GM12878 (cell line): ENCODE measurements around the gene STX8. TPM values are rescaled to one million over a fixed set of nuclear protein-coding genes. Genes with fewer than 3 reads are reported as not detected.

ENCODE experiments used
- ATAC-seq: fragments of 200-7000 bp; cut with Tn5 transposase; 3 replicates; pipeline ENCODE4 v1.9.1; 2020; ENCODE audit warnings: mild to moderate bottlenecking, moderate library complexity
- BruUV-seq: library from RNA; stranded (reverse); fragments of 400-500 nt; replicated peaks from 2 replicates; lab custom pipeline; 2021; lab: Mats Ljungman, UMichigan
- CTCF ChIA-PET: fragments of 300-600 bp; sonication (Branson Sonifier 250); formaldehyde crosslinking; extraction: SDS; loops from one replicate; lab custom pipeline; 2021; ENCODE audit warnings: inconsistent platforms; lab: Yijun Ruan, JAX
- POLR2A ChIA-PET: fragments of 350-600 bp; formaldehyde crosslinking; extraction: SDS; loops from one replicate; lab custom pipeline; 2021; ENCODE audit warnings: inconsistent platforms; lab: Charles Lee
- RAD21 ChIA-PET: fragments of 300-600 bp; sonication (Branson Sonifier 250); formaldehyde crosslinking; loops from one replicate; lab custom pipeline; 2023; ENCODE audit warnings: antibody characterized with exemption; ENCODE audit not compliant: unreplicated experiment; lab: Charles Lee
- SMC1A ChIA-PET: fragments of 300-600 bp; sonication (Branson Sonifier 250); formaldehyde crosslinking; loops from one replicate; lab custom pipeline; 2023; ENCODE audit not compliant: unreplicated experiment, uncharacterized antibody; lab: Charles Lee
- DNase-seq: peaks from one replicate; pipeline ENCODE4 v3.0.0-alpha.2; 2011; ENCODE audit warnings: low read depth, low spot score
- FAIRE-seq: peaks from 3 replicates; lab custom pipeline; 2011; peaks lifted over from hg19 to GRCh38; lab: Jason Lieb, UNC
- H2AFZ ChIP-seq: 2 replicates; pipeline ENCODE4 v1.6.0; 2011; ENCODE audit warnings: low read depth, low read length, control low read depth; ENCODE audit not compliant: control insufficient read depth
- H3K27ac ChIP-seq: 2 replicates; pipeline ENCODE4 v1.5.1; 2011; ENCODE audit warnings: control low read depth; ENCODE audit not compliant: control insufficient read depth, insufficient read depth
- H3K27me3 ChIP-seq, 2 experiments: replicated peaks in 1 of 2; 2 replicates each; pipeline versions ENCODE4 v1.6.0 to v1.6.1; 2011; ENCODE audit warnings: low read length in 1 of 2; ENCODE audit not compliant: control insufficient read depth in 2 of 2, insufficient read depth in 2 of 2
- H3K36me3 ChIP-seq, 2 experiments: 2 replicates each; pipeline ENCODE4 v1.5.1; 2011; ENCODE audit warnings: low read length in 1 of 2; ENCODE audit not compliant: control insufficient read depth in 2 of 2, insufficient read depth in 2 of 2
- H3K4me1 ChIP-seq: 2 replicates; pipeline ENCODE4 v1.6.1; 2011; ENCODE audit warnings: mild to moderate bottlenecking, low read length, moderate library complexity, mixed read lengths; ENCODE audit not compliant: control insufficient read depth, insufficient read depth
- H3K4me2 ChIP-seq: 2 replicates; pipeline ENCODE4 v1.6.0; 2011; ENCODE audit warnings: control low read depth; ENCODE audit not compliant: control insufficient read depth, insufficient read depth
- H3K4me3 ChIP-seq: fragments of 200-600 bp; sonication (generic); 2 replicates; pipeline ENCODE4 v1.5.1; 2016
- H3K79me2 ChIP-seq: 2 replicates; pipeline ENCODE4 v1.6.0; 2011; ENCODE audit warnings: low read length; ENCODE audit not compliant: control insufficient read depth, insufficient read depth
- H3K9ac ChIP-seq: 2 replicates; pipeline ENCODE4 v1.8.0; 2011; ENCODE audit warnings: low read length, control low read depth, mixed read lengths; ENCODE audit not compliant: control insufficient read depth, insufficient read depth
- H3K9me3 ChIP-seq: replicated peaks from 3 replicates; pipeline ENCODE4 v1.5.1; 2011; ENCODE audit warnings: mild to moderate bottlenecking, low read length; ENCODE audit not compliant: control insufficient read depth, insufficient read depth
- H4K20me1 ChIP-seq: 2 replicates; pipeline ENCODE4 v1.6.0; 2011; ENCODE audit not compliant: control insufficient read depth, insufficient read depth
- ATF7 ChIP-seq: fragments of 450-650 bp; IDR thresholded peaks from 2 replicates; pipeline ENCODE4 v1.6.1; 2016; ENCODE audit warnings: low read depth, mild to moderate bottlenecking
- ETV6 ChIP-seq, 2 experiments: fragments of 450-650 bp in 1 of 2; IDR thresholded peaks in 1 of 2; conservative IDR thresholded peaks in 1 of 2; 2 replicates each; pipeline ENCODE4 v1.6.1; 2014; ENCODE audit warnings: antibody characterized with exemption in 1 of 2, borderline replicate concordance in 1 of 2, low read depth in 1 of 2, mild to moderate bottlenecking in 1 of 2, moderate library complexity in 1 of 2
- HDGF ChIP-seq: fragments of 450-650 bp; IDR thresholded peaks from 2 replicates; pipeline ENCODE4 v1.6.1; 2016; ENCODE audit warnings: antibody characterized with exemption
- IKZF1 ChIP-seq: fragments of 450-650 bp; conservative IDR thresholded peaks from 2 replicates; pipeline ENCODE4 v1.6.1; 2017; ENCODE audit warnings: antibody characterized with exemption, mild to moderate bottlenecking
- IKZF2 ChIP-seq, 2 experiments: fragments of 450-650 bp; IDR thresholded peaks; 2 replicates each; pipeline ENCODE4 v1.6.1; 2017; ENCODE audit warnings: mild to moderate bottlenecking in 2 of 2, moderate library complexity in 2 of 2
- MEF2A ChIP-seq: IDR thresholded peaks from 2 replicates; pipeline ENCODE4 v1.6.1; 2011; ENCODE audit warnings: low read depth, mild to moderate bottlenecking, low read length, moderate library complexity; ENCODE audit not compliant: insufficient read depth
- MEF2B ChIP-seq: fragments of 450-650 bp; IDR thresholded peaks from 2 replicates; pipeline ENCODE4 v1.6.1; 2018; ENCODE audit warnings: mild to moderate bottlenecking, moderate library complexity; ENCODE audit not compliant: partially characterized antibody, poor library complexity, severe bottlenecking
- MTA2 ChIP-seq: fragments of 450-650 bp; IDR thresholded peaks from 2 replicates; pipeline ENCODE4 v1.6.1; 2016; ENCODE audit warnings: low read depth, mild to moderate bottlenecking, moderate library complexity
- NBN ChIP-seq: fragments of 450-650 bp; IDR thresholded peaks from 2 replicates; pipeline ENCODE4 v1.6.1; 2016
- NR2C1 ChIP-seq: fragments of 450-650 bp; IDR thresholded peaks from 2 replicates; pipeline ENCODE4 v1.6.1; 2017; ENCODE audit warnings: antibody characterized with exemption, mild to moderate bottlenecking, moderate library complexity
- NR2F1 ChIP-seq: fragments of 450-650 bp; conservative IDR thresholded peaks from 2 replicates; pipeline ENCODE4 v1.6.1; 2017; ENCODE audit warnings: mild to moderate bottlenecking
- PAX5 ChIP-seq: IDR thresholded peaks from 2 replicates; pipeline ENCODE4 v1.6.1; 2011; ENCODE audit warnings: low read depth, low read length, borderline replicate concordance
- POLR2AphosphoS2 ChIP-seq: IDR thresholded peaks from 2 replicates; pipeline ENCODE4 v1.6.1; 2011; ENCODE audit warnings: low read depth, mild to moderate bottlenecking, low read length, improper control_type of control experiment, moderate library complexity
- POU2F2 ChIP-seq: IDR thresholded peaks from 3 replicates; pipeline ENCODE4 v1.6.1; 2011; ENCODE audit warnings: low read depth, mild to moderate bottlenecking, low read length, borderline replicate concordance
- RAD51 ChIP-seq: fragments of 450-650 bp; IDR thresholded peaks from 2 replicates; pipeline ENCODE4 v1.6.1; 2016; ENCODE audit warnings: moderate library complexity, mild to moderate bottlenecking, inconsistent platforms
- SKIL ChIP-seq: fragments of 450-650 bp; IDR thresholded peaks from 2 replicates; pipeline ENCODE4 v1.6.1; 2017; ENCODE audit warnings: mild to moderate bottlenecking, low read depth, inconsistent platforms; ENCODE audit not compliant: poor library complexity, severe bottlenecking
- SUPT20H ChIP-seq: IDR thresholded peaks from 2 replicates; pipeline ENCODE4 v1.6.1; 2011; ENCODE audit warnings: low read depth, mild to moderate bottlenecking, low read length, moderate library complexity, borderline replicate concordance; ENCODE audit not compliant: control insufficient read depth
- YY1 ChIP-seq: IDR thresholded peaks from 2 replicates; pipeline ENCODE4 v1.6.1; 2011; ENCODE audit warnings: low read depth, mild to moderate bottlenecking, low read length
- ZNF24 ChIP-seq: fragments of 450-650 bp; IDR thresholded peaks from 2 replicates; pipeline ENCODE4 v1.6.1; 2017; ENCODE audit warnings: antibody characterized with exemption, mild to moderate bottlenecking
- WGBS: methylation state at CpG from one replicate; pipeline ENCODE4 v1.1.6; 2016; ENCODE audit warnings: low lambda C conversion rate; ENCODE audit not compliant: insufficient replicate concordance, insufficient coverage; ENCODE audit errors: missing lambda C conversion rate; 5-methylcytosine and 5-hydroxymethylcytosine counted together
- in situ Hi-C: fragments of 300-500 bp; cut with MboI; formaldehyde crosslinking; loops from 9 replicates; pipeline ENCODE4 v1.14.3; 2018; ENCODE audit warnings: mixed read lengths
- intact Hi-C: fragments of 100-400 bp; cut with micrococcal nuclease; formaldehyde crosslinking; loops from one replicate; pipeline ENCODE4 v1.14.2; 2022; ENCODE audit not compliant: unreplicated experiment
- polyA plus RNA-seq, 11 experiments: library from polyadenylated mRNA; depleted of rRNA in 4 of 11; unstranded in 6 of 11; stranded (reverse) in 5 of 11; fragments of >200 nt; fragmentation: Nextera tagmentation in 4 of 11; fragmentation: Illumina TruSeq in 1 of 11; extraction: Ambion mirVana in 4 of 11; extraction: Trizol in 1 of 11; gene quantifications; 1 replicate in 1 of 11; 2 replicates in 10 of 11; pipeline versions ENCODE4 v1.2.1 to v1.2.3, GENCODE V29; 2011 to 2016; ENCODE audit warnings: inconsistent platforms in 2 of 11, missing spikeins in 2 of 11, low read depth in 1 of 11
- total RNA-seq, 4 experiments: library from RNA; depleted of rRNA in 3 of 4; stranded (reverse); fragments of >200 nt in 3 of 4; fragmentation: Illumina TruSeq in 1 of 4; extraction: Trizol in 1 of 4; gene quantifications; 2 replicates each; pipeline versions ENCODE4 v1.2.1 to v1.2.3, GENCODE V29; 2013 to 2021
- TF ChIP-seq, protein P1 (sequence below): fragments of 450-650 bp; IDR thresholded peaks from 2 replicates; pipeline ENCODE4 v1.6.1; 2014; ENCODE audit warnings: mild to moderate bottlenecking

STX8 gene
- total and polyA plus RNA-seq, 10 of the 15 experiments (the other 5 are each of a cell fraction or from before 2014, with no cell fraction given): 47.9 to 151 (median 72.9) TPM

DNA sequence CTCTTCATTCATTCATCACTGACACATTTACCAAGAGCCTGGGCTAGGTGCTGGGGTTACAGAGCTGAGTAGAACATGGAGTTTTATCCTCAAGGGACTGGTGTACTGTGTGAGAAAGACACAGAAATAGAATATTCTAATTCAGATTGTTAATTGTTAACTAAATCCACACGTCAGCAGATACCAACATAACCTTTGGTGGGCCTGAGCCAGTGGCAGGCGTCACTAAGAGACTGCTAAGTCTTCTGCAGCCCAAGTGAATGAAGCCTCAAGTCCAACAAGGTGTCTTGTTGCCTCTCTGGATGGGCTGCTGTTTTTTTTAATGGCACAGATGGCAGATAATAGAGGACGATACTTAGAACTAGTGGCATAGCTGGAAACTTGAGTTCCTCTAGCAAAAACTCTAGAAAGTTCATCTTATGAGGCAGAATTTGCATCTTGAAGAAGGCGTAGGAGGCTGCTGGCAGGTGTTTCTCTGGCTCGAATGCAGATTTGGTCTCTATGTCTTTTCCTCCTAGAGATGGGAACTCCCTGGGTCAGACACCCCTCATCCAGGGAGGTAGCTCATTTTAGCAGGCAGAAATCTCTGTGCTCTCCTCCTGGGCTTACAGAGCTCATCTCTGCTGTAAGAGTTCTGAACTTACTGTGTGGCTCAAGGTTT lies 374.8 kb downstream of the STX8 start:
- Histone ChIP-seq H3K9me3 (no peaks in the 10 kb centered on the region; the same call in 2 of the 3 replicates), H3K27ac (no peak overlapping the region), H3K27me3 (peaks cover 0 to 1% of the 10 kb centered on the region in 2 experiments; a peak in 1 of 4 replicates), H3K79me2 (no peaks in the 10 kb centered on the region), H2AFZ (no peak overlapping the region; the same call in 1 of the 2 replicates), H3K4me2 (peak overlapping the region; percentile 54), H4K20me1 (no peaks in the 10 kb centered on the region), H3K9ac (no peak overlapping the region), H3K4me3 (no peak overlapping the region), H3K36me3 (no peaks in the 10 kb centered on the region), H3K4me1 (peaks cover 14% of the 10 kb centered on the region)
- DNase-seq (peak; percentile 31), ATAC-seq (peak; percentile 80), FAIRE-seq (peak; percentile 13)
- intact Hi-C loops (no loop called here), in situ Hi-C loops (no loop called here)
- BruUV-seq: no TSS peak
- ChIA-PET SMC1A (interaction anchor here (0.5 to 3.4 kb wide), 8 partner anchors 9 to 90 kb away, joined by 3 to 32 read pairs (median 4); no protein-coding TSS in a partner anchor), POLR2A (interaction anchor here (0.6 to 2.0 kb wide), 5 partner anchors 9 to 955 kb away, joined by 4 to 11 read pairs (median 5); no protein-coding TSS in a partner anchor), RAD21 (interaction anchor here (0.6 to 3.1 kb wide), 7 partner anchors 37 to 343 kb away, joined by 3 to 28 read pairs (median 3); no protein-coding TSS in a partner anchor), CTCF (interaction anchor here (0.9 to 4.0 kb wide), 4 partner anchors 88 to 213 kb away, joined by 4 to 33 read pairs (median 5); no protein-coding TSS in a partner anchor)
- 8% methylated on average over 5 of the region's 5 CpGs for WGBS
- TF ChIP-seq ZNF24 (peak; percentile 89; the same call in 1 of the 2 replicates), IKZF2 (IDR thresholded peaks at IDR 0.05) (peak in 1 of 2 experiments; percentile 36; a peak in 2 of 4 replicates), NR2F1 (peak; percentile 67), MTA2 (peak; percentile 43; the same call in 1 of the 2 replicates), YY1 (no peak), NBN (peak; percentile 66; the same call in 1 of the 2 replicates), PAX5 (no peak), IKZF1 (peak; percentile 49; the same call in 1 of the 2 replicates), HDGF (0 out of 2 replicates have a peak, but pooled peaks have one; percentile 40), MEF2A (0 out of 2 replicates have a peak, but pooled peaks have one; percentile 3), SUPT20H (no peak), ETV6 (conservative IDR thresholded peaks at IDR 0.05 in 1 of 2, IDR thresholded peaks at IDR 0.05 in 1 of 2; ENCODE audit: borderline replicate concordance in 1 of 2, low read depth in 1 of 2) (no peak), NR2C1 (no peak), POLR2AphosphoS2 (no peak), POU2F2 (peak; percentile 68; the same call in 2 of the 3 replicates), RAD51 (0 out of 2 replicates have a peak, but pooled peaks have one; percentile 3), ATF7 (0 out of 2 replicates have a peak, but pooled peaks have one; percentile 63), SKIL (peak; percentile 41), MEF2B (peak; percentile 97)
- TF ChIP-seq, protein P1, sequence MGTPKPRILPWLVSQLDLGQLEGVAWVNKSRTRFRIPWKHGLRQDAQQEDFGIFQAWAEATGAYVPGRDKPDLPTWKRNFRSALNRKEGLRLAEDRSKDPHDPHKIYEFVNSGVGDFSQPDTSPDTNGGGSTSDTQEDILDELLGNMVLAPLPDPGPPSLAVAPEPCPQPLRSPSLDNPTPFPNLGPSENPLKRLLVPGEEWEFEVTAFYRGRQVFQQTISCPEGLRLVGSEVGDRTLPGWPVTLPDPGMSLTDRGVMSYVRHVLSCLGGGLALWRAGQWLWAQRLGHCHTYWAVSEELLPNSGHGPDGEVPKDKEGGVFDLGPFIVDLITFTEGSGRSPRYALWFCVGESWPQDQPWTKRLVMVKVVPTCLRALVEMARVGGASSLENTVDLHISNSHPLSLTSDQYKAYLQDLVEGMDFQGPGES: no peak
